ENCODE results near the gene LRFN3. TPM values are rescaled to one million over a fixed set of nuclear protein-coding genes. Genes with fewer than 3 reads are reported as not detected.

Gene LRFN3
- total RNA-seq, 2 experiments from 2014 or later: 4.2 to 4.5 TPM

DNA sequence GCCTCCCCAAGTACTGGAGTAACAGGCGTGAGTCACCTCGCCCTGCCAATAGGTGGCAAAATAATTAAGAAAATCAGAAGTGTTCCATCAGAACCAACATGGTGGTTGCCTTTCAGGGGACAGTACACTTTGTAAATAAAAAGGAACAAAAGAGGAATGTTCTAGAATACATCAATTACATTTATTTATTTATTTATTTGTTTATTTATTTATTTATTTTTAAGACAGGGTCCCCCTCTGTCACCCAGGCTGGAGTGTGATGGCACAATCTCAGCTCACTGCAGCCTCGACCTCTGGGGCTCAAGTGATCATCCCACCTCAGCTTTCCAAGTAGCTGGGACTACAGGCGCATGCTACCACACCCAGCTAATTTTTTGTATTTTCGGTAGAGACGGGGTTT lies 15.2 kb upstream of the LRFN3 start:
- Mint-ChIP-seq H3K36me3 (ENCODE audit: low read depth) (no peaks in the 10 kb centered on the region), H3K27me3 (no peaks in the 10 kb centered on the region), H3K4me3 (no peak overlapping the region), H3K9me3 (no peaks in the 10 kb centered on the region), H3K4me1 (ENCODE audit: low read depth) (no peaks in the 10 kb centered on the region), H3K27ac (no peak overlapping the region)
- no peak for TF ChIP-seq CTCF (IDR thresholded peaks at IDR 0.05)
- POLR2A ChIA-PET: no interaction called here
- Histone ChIP-seq H3K27ac (ENCODE audit: low read depth in 1 of 2, low read length in 2 of 2) (no peak overlapping the region), H3K27me3 (ENCODE audit: control insufficient read depth in 1 of 2, insufficient read depth in 2 of 2, low read length in 2 of 2) (no peaks in the 10 kb centered on the region), H3K4me1 (ENCODE audit: insufficient read depth, low read length) (no peaks in the 10 kb centered on the region), H3K9me3 (ENCODE audit: control insufficient read depth in 1 of 2, insufficient read depth in 1 of 2, low read length in 2 of 2) (peaks cover 6 to 8% of the 10 kb centered on the region in 2 experiments), H3K36me3 (ENCODE audit: insufficient read depth, low read length) (no peaks in the 10 kb centered on the region), H3K4me3 (ENCODE audit: low read length) (no peak overlapping the region)
- ATAC-seq (ENCODE audit: poor library complexity): no peak
- CTCF ChIA-PET: no interaction called here
- no peak for DNase-seq
- intact Hi-C loops (cut with DNase I, micrococcal nuclease): no loop called here

GRCh38 chr19:35925501-35925900 lies 10.7 kb upstream of the LRFN3 start:
- H3K4me1 ChIP-seq (ENCODE audit: insufficient read depth, low read length): peaks cover 21% of the 10 kb centered on the region
- intact Hi-C loops (cut with DNase I, micrococcal nuclease): no loop called here
- H3K27ac ChIP-seq (ENCODE audit: low read depth in 1 of 2, low read length in 2 of 2): no peak overlapping the region
- peaks cover 14% of the 10 kb centered on the region for H3K4me1 Mint-ChIP-seq (ENCODE audit: low read depth)
- no peak overlapping the region for H3K27ac Mint-ChIP-seq
- H3K36me3 ChIP-seq (ENCODE audit: insufficient read depth, low read length): no peaks in the 10 kb centered on the region
- CTCF ChIA-PET: interaction anchor here (0.9 kb wide), 1 partner anchor 43 kb away, joined by 3 read pairs; no protein-coding TSS in a partner anchor
- no peaks in the 10 kb centered on the region for H3K27me3 ChIP-seq (ENCODE audit: control insufficient read depth in 1 of 2, insufficient read depth in 2 of 2, low read length in 2 of 2)
- ATAC-seq (ENCODE audit: poor library complexity) (no peak), DNase-seq (no peak)
- no peak overlapping the region for H3K4me3 Mint-ChIP-seq
- H3K9me3 ChIP-seq (ENCODE audit: control insufficient read depth in 1 of 2, insufficient read depth in 1 of 2, low read length in 2 of 2): peaks cover 6 to 8% of the 10 kb centered on the region in 2 experiments
- no peaks in the 10 kb centered on the region for H3K9me3 Mint-ChIP-seq
- no peak for TF ChIP-seq CTCF (IDR thresholded peaks at IDR 0.05)
- no peak overlapping the region for H3K4me3 ChIP-seq (ENCODE audit: low read length)
- no peaks in the 10 kb centered on the region for H3K27me3 Mint-ChIP-seq
- no peaks in the 10 kb centered on the region for H3K36me3 Mint-ChIP-seq (ENCODE audit: low read depth)
- POLR2A ChIA-PET: interaction anchor here (2.1 kb wide), 1 partner anchor 25 kb away, joined by 10 read pairs; the partner anchor contains the start of gene NFKBID

GRCh38 chr19:35928507-35928906 lies 7.7 kb upstream of the LRFN3 start:
- intact Hi-C loops (cut with DNase I, micrococcal nuclease): no loop called here
- H3K4me1 Mint-ChIP-seq (ENCODE audit: low read depth): peaks cover 30% of the 10 kb centered on the region
- Histone ChIP-seq H3K36me3 (ENCODE audit: insufficient read depth, low read length) (no peaks in the 10 kb centered on the region), H3K9me3 (ENCODE audit: control insufficient read depth in 1 of 2, insufficient read depth in 1 of 2, low read length in 2 of 2) (peaks cover 6 to 8% of the 10 kb centered on the region in 2 experiments), H3K27ac (ENCODE audit: low read depth in 1 of 2, low read length in 2 of 2) (peak overlapping the region in 1 of 2 donors; percentile 17), H3K4me1 (ENCODE audit: insufficient read depth, low read length) (peaks cover 35% of the 10 kb centered on the region), H3K4me3 (ENCODE audit: low read length) (no peak overlapping the region), H3K27me3 (ENCODE audit: control insufficient read depth in 1 of 2, insufficient read depth in 2 of 2, low read length in 2 of 2) (no peaks in the 10 kb centered on the region)
- no peak overlapping the region for H3K4me3 Mint-ChIP-seq
- no peak for ATAC-seq (ENCODE audit: poor library complexity)
- H3K27me3 Mint-ChIP-seq: no peaks in the 10 kb centered on the region
- TF ChIP-seq CTCF (IDR thresholded peaks at IDR 0.05): no peak
- peak overlapping the region; percentile 66 for H3K27ac Mint-ChIP-seq
- H3K9me3 Mint-ChIP-seq: no peaks in the 10 kb centered on the region
- CTCF ChIA-PET: interaction anchor here (1.2 to 1.9 kb wide), 2 partner anchors 10 to 47 kb away, joined by 3 to 13 read pairs; no protein-coding TSS in a partner anchor
- peak in 1 of 14 experiments; percentile 35 for DNase-seq
- no peaks in the 10 kb centered on the region for H3K36me3 Mint-ChIP-seq (ENCODE audit: low read depth)
- POLR2A ChIA-PET: interaction anchor here (0.7 to 2.1 kb wide), 3 partner anchors 25 to 31 kb away, joined by 3 to 18 read pairs (median 4); no protein-coding TSS in a partner anchor
